Fibroblast of lung (primary cell): ENCODE results near the gene BTC.

Source experiments
- EZH2 ChIP-seq: IDR thresholded peaks from 2 replicates; pipeline ENCODE4 v1.5.1; 2012; ENCODE audit warnings: low read length, control low read depth, mild to moderate bottlenecking; ENCODE audit errors: missing control alignments
- TF ChIP-seq, protein P1 (sequence below), 2 donors: IDR thresholded peaks in 1 of 2; conservative IDR thresholded peaks in 1 of 2; 1 replicate in 1 of 2; 2 replicates in 1 of 2; pipeline ENCODE4 v1.5.1; 2011 to 2012; ENCODE audit warnings: low read length in 2 of 2, control low read depth in 1 of 2, inconsistent platforms in 1 of 2, low read depth in 1 of 2, mild to moderate bottlenecking in 1 of 2

DNA sequence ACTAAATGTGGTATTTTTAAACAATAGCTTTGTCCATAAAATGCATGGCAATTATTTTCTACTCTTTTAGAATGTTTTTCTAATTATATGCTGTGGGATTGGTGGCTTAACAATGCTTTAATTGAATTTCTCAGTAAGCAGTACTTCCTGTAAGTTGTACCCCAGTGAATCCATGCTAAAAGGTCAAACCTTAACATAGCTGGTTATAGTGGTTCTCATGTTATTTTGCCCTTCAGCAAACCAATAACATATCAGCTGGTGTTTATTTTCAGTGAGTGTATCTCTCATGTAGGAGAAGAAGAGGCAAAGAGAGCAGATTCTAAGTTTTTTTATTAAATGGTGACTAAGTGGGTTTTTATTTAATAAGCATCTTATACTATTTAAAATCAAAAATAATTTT, 41.5 kb downstream of the BTC start:
- TF ChIP-seq, protein P1, sequence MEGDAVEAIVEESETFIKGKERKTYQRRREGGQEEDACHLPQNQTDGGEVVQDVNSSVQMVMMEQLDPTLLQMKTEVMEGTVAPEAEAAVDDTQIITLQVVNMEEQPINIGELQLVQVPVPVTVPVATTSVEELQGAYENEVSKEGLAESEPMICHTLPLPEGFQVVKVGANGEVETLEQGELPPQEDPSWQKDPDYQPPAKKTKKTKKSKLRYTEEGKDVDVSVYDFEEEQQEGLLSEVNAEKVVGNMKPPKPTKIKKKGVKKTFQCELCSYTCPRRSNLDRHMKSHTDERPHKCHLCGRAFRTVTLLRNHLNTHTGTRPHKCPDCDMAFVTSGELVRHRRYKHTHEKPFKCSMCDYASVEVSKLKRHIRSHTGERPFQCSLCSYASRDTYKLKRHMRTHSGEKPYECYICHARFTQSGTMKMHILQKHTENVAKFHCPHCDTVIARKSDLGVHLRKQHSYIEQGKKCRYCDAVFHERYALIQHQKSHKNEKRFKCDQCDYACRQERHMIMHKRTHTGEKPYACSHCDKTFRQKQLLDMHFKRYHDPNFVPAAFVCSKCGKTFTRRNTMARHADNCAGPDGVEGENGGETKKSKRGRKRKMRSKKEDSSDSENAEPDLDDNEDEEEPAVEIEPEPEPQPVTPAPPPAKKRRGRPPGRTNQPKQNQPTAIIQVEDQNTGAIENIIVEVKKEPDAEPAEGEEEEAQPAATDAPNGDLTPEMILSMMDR (conservative IDR thresholded peaks at IDR 0.05 in 1 of 2, IDR thresholded peaks at IDR 0.05 in 1 of 2; ENCODE audit: low read depth in 1 of 2, low read length in 2 of 2): no peak
- no peak for TF ChIP-seq EZH2
